Umbilical cord (tissue), 2 donors: ENCODE results near the gene STOX1. TPM values are rescaled to one million over a fixed set of nuclear protein-coding genes. Genes with fewer than 3 reads are reported as not detected.
"Not testable (repeated sequence)": the region's sequence is repeated elsewhere in the genome, so short reads cannot be mapped to it uniquely, and the experiment has no call there.

Source experiments
- DNase-seq: peaks from one replicate; pipeline ENCODE4 v3.0.0-alpha.2; 2015; ENCODE audit warnings: low spot score
- total RNA-seq: library from RNA; depleted of rRNA; stranded (reverse); fragments of >200 nt; gene quantifications from one replicate; pipeline ENCODE4 v1.2.3, GENCODE V29; 2014; ENCODE audit warnings: low replicate concordance; ENCODE audit not compliant: insufficient read depth

Gene STOX1
- total RNA-seq, 1 donor from 2014 or later = 0.24 TPM

DNA sequence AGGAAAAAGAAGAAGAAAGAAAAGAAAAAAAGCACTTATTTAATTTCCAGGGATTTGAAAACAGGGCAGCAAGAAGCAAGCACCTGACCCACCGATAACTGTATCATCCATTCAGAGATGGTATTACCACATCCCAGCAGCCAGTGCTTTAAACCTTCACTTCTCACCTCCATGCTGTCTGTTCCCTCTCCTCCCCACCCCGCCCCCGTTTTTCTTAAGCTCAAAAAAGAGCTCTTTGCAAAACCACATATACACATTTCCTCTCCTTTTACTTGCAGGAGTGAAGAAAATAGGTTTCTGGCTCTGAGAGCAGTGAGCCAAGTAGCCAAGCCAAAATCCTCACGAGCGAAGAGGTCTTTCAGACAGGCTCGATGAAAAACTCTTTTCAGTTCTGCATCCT lies 2.2 kb downstream of the STOX1 start:
- DNase-seq = no peak

DNA sequence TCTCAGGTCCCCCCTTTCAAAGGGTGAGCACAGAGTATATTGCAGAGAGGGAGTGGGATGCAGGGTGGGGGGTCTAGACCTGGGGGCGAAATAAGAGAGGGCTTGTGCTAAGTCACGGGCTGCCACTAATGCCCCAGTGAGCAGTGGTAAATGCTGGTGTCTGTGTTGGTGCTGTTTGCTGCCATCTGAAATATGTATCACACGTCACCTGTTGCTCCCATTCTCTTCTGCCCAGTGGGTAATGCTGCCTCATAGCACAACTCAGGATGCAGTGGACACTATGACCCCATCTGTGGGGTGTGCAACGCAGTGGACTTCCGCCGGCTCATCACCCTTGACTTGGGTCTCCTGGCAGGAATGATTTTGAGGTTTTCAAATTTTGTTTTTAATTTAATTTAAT lies 2.6 kb downstream of the STOX1 start:
- no peak for DNase-seq

DNA sequence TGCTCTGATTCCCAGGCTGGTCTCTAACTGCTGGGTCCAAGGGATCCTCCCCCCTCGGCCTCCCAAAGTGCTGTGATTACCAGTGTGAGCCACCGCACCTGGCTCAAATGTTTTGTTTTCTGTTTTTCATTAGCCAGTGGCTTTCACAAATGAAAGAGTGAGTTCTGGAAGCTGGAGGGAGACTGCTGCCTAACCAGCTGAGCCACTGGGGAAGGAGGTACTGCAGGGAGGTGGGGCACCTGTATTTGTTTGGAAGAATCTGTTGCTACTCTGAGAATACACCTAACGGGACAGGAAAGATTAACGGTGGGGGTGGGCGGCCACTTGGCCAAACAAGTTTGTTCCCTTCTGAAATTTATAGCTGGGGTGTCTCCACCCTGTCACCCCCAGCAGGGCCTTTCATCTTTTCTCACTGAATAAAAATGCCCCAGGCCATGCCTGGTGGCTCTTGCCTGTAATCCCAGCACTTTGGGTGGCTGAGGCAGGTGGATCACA lies 4.7 kb downstream of the STOX1 start:
- no peak for DNase-seq

- DNase-seq = no peak
Observed at GRCh38 chr10:68832601-68833000, 5.3 kb downstream of the STOX1 start.

- DNase-seq = no peak
Observed at GRCh38 chr10:68837626-68838322, 10.4 kb downstream of the STOX1 start.

- DNase-seq = not testable (repeated sequence)
Observed at GRCh38 chr10:68840650-68841049, 13.3 kb downstream of the STOX1 start.

DNA sequence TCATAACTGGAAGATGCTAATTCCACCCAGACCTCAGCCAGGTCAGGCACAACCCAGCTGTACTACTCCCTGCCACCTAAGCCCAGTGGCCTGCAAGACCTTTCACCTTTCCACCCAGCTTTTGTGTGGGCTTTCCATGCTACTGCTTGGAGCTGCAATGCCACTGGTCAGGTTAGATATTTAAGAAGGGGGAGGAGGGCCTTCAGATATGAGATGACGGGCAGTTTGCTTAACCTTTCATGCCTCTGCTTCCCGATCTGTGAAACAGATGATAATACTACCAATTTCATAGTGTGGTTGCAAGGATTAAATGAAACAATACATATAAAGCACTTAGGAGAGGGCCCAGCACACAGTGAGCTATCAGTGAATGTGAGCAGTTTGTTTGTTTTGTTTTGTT lies 20.9 kb downstream of the STOX1 start:
- DNase-seq = no peak

- DNase-seq = no peak
Observed at GRCh38 chr10:68848806-68849205, 21.5 kb downstream of the STOX1 start.

- no peak for DNase-seq
Observed at GRCh38 chr10:68856352-68856751, 29.0 kb downstream of the STOX1 start.

DNA sequence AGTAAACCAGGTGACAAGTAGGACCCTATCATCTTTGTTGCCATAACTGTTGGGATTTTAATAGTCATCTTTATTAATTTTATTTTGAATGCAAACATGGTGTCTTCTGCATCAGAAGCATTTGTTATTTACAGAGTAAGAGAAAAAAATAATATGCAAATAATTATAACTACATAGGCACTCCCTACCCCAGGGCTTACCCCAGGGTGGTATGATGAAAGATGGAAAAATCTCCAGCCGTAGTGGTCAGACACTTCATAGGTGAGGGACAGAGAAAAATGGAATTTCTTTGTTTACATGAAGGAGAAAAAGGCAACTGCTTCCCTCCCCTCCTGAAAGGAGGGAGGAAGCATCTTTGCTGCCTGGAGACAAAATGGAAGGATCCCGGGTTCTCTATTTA lies 29.7 kb downstream of the STOX1 start:
- DNase-seq = no peak

DNA sequence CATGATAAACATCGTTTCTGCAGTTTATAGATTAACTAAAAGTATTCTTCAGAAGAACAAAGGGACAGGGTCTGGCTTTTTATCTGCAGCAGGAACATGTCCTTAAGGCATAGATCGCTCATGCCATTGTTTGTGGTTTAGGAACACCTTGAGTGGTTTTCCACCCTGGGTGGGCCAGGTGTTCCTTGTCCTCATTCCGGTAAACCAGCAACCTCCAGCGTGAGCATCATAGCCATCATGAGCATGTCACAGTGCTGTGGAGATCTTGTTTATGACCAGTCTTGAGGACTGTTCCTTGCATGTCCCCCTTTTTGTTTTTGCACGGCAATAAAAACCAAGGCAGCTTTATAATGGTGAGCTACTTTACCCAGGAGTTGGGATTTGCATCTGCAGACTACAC lies 33.9 kb downstream of the STOX1 start:
- DNase-seq = no peak

DNA sequence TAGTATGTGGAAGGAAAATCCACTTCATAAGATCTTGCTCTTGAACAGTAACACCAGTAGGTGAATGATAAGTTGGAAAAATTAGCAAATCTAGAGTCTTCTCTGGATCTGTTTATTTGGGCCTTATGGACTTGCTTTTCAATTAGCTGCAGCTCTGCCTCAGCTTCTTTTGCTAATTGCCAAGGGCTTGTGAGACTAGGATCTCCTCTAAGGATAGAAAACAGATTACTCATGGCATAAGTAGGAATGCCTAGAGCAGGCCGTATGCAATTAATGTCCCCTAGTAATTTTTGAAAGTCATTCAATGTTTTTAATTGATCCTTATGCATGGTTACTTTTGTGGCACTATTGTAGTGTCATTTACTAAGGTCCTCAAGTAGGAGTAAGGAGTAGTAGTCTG lies 37.3 kb downstream of the STOX1 start:
- DNase-seq = no peak

DNA sequence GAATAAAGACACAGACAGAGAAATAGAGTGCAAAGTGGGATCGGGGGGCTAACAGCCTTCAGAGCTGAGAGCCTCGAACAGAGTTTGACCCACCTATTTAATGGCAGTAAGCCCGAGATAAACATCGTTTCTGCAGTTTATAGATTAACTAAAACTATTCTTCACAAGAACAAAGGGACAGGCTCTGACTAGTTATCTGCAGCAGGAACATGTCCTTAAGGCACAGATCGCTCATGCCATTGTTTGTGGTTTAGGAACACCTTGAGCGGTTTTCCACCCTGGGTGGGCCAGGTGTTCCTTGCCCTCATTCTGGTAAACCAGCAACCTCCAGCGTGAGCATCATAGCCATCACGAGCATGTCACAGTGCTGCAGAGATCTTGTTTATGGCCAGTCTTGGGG lies 40.8 kb downstream of the STOX1 start:
- DNase-seq = not testable (repeated sequence)

DNA sequence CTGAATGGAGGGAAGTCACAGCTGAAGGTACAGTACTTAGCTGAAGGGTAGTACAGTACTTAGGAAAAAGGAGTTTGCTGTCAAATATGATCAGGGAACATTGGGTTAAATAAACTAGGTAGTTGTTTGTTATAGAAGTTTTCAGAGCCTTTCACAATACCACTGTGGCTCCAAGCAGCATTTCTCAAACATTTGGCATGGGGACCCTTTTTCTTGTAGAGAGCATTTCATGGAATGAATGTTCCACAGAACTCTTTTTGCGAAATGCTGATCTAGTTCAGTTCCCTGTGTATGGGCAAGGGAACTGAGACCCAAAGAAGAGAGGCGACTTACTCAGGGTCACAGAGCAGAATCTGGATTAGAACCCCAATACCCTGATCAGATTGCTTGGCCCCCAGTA lies 42.3 kb downstream of the STOX1 start:
- no peak for DNase-seq

DNA sequence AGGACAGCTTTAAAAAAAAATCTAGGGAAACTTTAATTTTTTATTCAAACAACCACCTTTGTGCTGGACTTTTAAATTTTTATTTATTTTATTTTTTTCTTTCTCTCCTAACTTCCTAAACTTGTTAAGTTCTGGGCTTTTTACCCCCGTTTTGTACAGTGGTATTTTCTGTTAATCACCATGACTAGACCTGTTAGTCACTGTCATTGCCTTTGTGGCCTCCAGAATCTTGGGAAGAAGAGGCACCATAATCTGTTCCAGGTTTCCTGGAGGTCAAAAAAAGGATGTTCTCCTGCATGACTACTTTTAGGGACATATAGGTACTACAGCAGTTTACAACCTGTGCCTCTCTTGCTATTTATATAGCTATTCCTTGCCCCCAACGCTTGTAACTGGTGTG lies 42.7 kb downstream of the STOX1 start:
- DNase-seq = no peak

DNA sequence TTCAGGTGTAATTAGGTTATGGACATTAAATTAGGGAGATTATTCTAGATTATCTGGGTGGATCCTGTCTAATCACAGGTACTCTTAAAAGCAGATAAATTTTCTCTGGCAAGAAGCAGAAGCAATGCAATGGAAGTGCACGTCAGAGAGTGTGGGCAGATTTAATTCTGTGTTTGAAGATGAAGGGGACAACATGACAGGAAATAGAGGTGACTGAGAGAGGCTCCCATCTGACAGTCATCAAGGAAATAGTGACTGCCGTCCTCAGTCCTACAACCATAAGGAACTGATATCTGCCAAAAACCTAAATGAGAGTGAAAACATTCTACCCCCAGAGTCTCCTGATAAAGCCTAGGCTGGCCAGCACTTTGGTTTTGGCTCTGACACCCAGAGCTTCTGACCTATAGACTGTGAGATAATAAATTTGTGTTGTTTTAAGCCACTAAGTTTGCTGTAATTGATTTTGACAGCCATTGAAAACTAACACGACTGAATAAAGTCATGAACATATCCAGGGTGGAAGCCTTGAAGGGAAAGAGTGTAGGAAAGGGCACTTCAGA lies 43.3 kb downstream of the STOX1 start:
- DNase-seq = no peak

DNA sequence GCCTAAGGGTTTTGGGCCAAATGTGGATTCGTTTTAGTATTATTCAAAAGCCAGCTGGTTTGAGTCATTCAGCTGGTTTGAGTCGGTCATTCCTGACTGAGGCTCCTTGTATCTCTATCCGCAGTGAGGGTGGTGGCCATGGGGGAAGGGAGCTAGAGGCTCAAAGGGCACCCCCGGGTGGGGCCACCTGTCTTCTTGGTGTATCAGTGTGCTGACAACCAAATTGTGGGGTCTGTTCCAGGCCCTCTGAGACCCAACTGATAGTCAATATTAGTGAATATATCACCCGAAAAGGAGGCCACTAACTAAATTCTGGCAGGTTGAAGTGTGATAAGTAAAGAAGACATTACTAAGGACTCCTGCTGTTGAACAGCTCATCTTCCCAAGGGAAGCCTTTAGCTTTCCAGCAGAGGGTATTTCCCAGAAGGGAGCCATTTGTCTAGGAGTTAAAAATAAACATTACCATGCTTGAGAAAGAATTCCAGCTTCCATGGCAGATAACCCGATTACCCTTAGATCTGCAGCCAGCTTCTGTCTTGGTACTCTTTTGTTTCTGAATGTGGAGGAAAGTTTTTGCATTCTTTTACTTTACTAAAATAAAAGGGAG lies 43.9 kb downstream of the STOX1 start:
- DNase-seq = peak; percentile 80

DNA sequence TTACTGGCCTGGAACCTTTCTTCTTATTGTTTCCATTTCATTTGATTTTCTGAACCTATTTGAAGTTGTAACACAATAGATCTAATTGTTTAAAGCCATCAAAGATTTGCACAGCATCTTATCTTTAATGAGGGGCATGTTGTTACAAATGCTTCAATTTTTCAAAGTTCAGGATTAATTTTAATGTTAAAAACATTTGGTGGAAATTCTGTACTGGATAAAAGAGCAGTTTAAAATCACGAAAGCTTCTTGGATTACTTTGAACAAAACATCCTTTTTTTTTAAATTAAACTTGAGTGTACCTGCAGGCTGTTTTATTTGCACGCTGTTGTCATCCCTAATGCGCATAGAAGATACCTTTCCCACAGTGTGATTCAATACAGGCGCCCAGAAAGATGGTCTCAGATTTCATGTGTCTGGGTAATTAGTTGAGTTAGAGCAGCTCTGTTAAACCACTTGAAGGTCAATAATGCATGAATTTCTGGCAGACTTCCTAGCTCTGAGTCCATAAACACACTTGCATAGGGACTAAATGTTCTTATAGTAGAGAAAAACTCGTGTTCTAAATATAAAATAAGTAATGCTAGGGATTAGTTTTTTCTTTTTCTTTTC lies 44.5 kb downstream of the STOX1 start:
- peak; percentile 92 for DNase-seq

- DNase-seq = peak; percentile 82
Observed at GRCh38 chr10:68876246-68877138, 49.2 kb downstream of the STOX1 start.

- peak; percentile 96 for DNase-seq
Observed at GRCh38 chr10:68877482-68878110, 50.3 kb downstream of the STOX1 start.

DNA sequence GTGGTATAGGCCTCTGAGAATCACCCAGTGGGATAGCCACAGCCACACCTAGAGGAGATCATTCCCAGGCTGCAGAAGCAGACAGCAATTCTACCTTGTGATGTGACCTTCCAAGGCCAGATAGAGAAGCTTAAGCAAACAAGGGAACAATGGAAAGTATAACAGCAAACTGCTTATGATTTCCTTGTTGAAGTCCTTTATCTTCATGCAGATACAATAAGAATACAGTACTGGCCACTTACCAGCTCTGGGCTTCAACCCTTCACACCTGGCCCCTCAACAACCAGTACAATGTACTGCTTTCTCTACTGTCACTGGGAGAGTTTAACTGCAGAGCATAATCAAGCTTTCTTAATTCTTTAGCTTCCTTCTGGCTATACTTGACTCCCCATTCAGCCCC lies 51.2 kb downstream of the STOX1 start:
- DNase-seq = no peak
